HG03432 (cell line): ENCODE data around the gene MANBA.
A peak's percentile ranks its signal among the peaks of the same experiment; 100 is the strongest.

Experiments used
- ATAC-seq: cut with Tn5 transposase; IDR thresholded peaks from one replicate; pipeline ENCODE4 v1.9.1; 2021; ENCODE audit warnings: mild to moderate bottlenecking, moderate library complexity; ENCODE audit not compliant: unreplicated experiment

Gene MANBA

DNA sequence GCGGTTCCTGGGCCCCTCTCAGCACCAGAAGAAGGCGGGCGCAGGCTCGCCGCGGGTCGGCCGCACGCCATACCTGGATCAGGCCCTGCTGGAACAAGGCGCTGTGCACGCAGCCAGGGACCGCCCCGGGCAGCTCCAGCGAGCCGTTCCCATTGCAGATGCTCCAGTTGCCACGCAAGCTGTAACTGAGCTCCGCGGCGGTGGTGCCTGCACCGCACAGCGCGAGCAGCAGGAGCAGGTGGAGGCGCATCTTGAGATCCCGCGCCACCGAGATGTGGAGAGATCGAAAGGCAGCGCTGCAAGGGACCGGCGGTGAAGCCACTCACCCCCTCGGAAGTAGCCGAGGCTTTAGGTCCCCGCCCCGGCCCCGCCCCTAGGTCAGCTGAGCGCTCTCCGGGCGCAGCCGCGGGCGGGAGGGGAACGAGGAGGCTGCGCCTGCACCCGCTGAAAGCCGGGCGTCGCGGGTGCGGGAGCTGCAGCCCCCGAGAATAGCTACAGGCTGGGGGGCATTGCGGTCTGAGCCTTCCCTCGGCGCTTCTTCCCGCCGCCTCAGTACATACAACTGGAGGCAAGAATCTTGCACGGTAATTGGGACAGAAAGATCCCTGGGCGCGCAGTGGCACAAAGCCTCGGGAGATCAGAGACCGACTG, at the start of gene MANBA:
TSS of gene MANBA (minus strand) at position 324 of the 651 bp plus-strand sequence. CDS start at position 250, 74 bp downstream.
- ATAC-seq: peak; percentile 96

DNA sequence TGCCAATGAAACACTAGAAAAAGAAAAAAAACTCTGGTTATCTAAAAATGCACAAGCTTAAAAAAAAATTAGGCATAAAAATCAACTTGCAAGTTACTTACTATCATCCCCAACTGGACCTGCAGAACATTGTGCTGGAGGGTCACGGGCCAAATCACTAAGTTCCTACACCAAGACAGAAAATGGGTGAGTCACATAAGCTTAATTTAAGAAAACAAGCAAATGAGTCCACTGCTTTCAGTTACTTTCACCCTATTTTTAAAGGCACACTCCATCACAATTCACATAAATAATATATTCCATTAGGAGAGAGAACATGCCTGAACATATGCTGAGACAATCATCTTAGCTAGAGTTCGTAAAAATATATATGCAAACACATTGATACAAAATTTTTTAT, 48.9 kb upstream of the MANBA start:
- no peak for ATAC-seq

DNA sequence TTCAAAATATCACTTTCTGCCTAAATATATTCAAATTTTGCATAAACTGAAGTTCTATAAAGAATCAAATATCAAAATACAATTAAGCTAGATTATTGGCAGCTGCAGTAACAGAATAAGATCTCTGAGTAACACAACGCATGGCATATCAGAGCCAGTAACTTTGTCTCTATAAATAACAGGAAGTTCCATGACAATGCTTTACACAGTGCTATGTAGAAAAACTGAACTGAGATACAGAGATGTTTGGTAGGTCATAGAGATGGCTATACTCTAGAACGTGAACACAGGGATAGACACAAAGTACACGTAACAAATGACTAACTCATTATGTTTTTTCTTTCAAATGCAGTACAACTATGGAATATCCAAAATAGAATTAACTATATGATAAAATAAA, 48.4 kb upstream of the MANBA start:
- peak; percentile 55 for ATAC-seq

DNA sequence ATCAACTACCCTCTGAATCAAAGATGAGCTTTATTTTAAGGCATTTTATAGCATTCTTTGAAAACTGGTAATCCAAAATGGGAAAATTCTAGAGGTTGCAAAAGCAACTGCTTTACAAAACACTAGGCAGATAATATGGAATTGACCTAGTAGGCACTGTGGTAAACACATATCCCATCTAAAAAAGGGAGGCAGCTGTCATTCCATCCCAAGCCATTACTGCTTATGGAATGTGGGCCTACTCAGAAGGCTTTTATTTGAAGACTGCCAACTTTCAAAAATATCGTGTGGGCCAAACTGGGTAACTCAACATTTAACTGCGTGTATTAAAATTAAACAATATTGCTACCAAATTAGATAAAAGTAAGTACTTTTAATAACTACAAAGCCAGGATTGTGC, 47.2 kb upstream of the MANBA start:
- no peak for ATAC-seq

DNA sequence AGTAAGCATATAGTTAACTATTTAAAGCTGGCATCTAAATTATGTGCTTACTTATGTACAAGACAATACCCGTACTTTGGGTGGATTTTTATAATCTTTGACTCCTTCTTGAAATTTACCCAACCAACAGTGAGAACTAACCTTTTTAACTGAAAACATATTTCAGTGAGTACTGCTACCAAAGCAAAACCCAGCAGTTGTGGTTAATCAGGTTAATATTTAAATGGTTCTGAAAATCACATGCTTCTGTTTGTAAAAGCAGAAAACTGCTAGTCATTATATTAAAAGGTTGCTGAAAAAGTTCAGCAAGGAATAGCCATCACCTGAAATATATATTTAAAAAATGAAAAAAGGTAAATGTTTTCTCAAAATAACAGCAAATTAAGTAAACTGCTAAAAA, 46.6 kb upstream of the MANBA start:
- peak; percentile 48 for ATAC-seq

- no peak for ATAC-seq
Observed at GRCh38 chr4:102799816-102800215, 39.0 kb upstream of the MANBA start.

GRCh38 chr4:102794999-102795398, 34.2 kb upstream of the MANBA start:
- no peak for ATAC-seq

- ATAC-seq: no peak
Observed at GRCh38 chr4:102792361-102792936, 31.7 kb upstream of the MANBA start.

GRCh38 chr4:102791318-102791835, 30.6 kb upstream of the MANBA start:
- no peak for ATAC-seq

- ATAC-seq: no peak
Observed at GRCh38 chr4:102789317-102789717, 28.5 kb upstream of the MANBA start.

DNA sequence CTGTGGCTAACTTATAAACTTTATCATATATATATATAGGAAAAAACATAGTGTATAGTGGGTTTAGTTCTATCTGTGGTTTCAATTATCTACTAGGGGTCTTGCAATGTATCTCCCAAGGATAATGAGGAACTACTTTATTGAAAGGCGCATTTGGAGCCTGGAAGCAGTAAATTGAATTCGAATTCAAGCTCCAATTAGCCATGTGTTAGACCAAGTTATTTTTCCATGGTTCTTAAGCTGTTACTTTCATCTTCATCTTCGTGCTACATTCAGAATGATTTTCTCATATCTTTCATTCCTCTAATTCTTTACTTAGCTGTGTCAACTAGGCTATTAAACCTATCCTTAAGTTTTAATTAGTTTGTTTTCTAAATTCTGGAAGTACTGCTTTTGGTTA, 27.2 kb upstream of the MANBA start:
- ATAC-seq: no peak

GRCh38 chr4:102787096-102787881, 26.5 kb upstream of the MANBA start:
- no peak for ATAC-seq

DNA sequence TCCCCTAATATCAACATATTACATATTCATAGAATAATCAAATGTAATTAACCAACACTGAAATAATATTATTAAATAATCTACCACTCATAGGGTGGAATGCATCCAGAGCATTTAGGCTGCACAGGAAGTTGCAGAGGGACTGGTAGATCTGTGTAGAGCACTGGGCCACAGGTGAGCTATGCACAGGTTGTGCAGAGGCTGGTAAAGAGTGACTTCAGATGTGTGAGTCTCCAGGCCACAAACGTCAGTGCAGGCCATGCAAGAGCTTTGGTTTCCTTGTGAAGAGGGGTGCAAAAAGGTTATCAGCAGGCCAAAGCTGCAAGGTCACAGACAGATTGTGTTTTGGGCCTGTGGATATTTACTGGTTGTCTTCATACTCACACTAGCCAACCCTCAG, 25.5 kb upstream of the MANBA start:
- ATAC-seq: no peak

- ATAC-seq: no peak
Observed at GRCh38 chr4:102783006-102783405, 22.2 kb upstream of the MANBA start.

- no peak for ATAC-seq
Observed at GRCh38 chr4:102781570-102781969, 20.8 kb upstream of the MANBA start.

DNA sequence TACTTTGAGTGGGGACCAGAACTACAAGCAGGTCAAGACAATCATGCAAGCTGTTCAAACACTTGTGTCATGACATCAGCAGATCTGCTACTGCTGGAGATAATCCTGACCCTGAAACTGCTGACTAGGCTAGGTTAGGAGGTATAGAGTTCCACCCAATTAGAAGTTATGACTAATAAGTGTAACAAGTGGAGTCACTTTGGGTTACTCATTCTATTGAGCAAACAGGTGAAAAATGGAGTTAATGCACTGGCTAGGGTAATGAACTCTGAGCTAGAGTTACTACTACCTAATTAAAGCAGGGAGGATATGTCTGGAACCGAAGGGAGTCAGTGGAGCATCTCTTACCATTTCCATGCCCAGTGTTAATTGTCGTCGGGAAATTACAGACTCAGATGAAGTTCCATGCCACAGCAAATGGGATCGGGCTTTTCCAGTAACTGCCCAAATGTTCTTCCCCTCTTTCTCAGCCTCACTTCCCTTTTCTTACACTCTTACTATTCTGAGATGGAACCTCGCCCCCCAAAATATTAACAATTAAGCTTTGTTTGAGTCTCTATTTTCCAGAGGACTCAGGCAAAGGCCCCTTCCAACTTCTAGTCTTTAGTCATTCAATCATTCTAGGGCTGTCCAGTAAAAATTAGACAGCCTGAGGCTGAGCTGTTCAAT, 19.8 kb upstream of the MANBA start:
- peak; percentile 69 for ATAC-seq

DNA sequence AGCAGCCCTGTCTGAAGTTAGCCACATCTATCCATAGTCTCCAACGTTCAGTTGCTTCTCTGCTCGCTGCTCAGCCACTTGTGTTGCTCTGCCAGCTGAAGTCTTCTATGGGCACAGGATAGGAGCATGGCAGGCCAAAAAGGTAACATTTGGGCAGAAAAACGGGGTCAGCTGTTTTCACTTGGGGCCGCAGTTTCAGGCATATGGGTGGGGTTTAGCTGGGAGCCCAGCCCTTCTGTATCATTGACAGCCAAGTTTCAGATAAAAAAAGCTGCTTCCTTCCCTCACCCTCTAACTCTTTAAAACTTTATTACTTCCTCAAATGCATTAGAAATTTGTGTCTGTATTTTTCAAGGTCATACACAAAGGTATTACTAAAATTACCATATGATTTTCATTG, 18.4 kb upstream of the MANBA start:
- no peak for ATAC-seq

DNA sequence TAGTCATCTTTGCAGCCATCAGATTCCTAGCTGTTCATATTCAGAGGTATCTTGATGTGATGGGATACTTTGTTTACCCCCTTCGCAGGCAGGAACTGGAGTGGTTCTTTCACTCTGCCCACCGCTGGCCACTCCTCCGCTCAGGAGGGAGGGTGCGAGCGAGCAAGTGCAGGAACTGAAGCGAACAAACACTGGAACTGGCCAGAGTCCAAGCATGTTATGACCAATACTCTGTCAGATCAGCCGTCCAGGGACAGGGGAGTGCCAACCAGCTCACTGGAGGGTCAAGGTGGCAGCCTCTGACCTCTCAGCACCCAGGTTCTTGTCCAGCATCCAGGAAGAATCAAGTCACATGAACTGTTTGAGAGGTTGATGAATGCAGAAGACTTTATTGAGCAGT, 18.0 kb upstream of the MANBA start:
- no peak for ATAC-seq

DNA sequence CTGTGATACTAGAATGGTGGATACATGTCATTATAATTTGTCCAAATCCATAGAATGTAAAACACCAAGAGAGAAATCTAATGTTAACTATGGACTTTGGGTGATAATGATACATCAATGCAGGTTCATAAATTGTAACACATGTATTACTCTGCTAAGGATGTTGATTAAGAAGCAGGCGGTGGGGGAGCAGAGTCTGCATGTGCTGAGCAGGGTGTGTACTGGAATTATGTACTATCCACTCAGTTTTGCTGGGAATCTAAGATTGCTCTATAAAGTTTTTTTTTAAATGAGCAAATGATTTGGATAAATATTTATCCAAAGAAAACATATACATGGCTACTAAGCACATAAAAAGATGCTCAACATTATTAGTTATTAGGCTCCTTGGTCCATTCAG, 15.0 kb upstream of the MANBA start:
- ATAC-seq: no peak

DNA sequence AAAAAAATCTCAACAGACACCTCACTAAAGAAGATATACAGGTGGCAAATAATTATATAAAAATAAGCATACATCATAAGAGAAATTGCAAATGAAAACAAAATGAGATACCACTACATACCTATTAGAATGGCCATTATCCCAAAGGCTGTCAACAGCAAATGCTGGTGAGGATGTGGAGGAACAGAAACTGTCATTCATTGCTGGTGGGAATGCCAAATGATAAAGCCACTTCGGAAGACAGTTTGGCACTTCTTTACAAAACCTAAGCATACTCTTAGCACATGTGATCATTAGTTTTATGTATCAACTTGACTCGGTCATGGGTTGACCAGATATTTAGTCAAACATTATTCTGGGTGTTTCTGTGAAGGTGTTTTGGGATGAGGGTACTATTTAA, 13.5 kb upstream of the MANBA start:
- ATAC-seq: no peak

DNA sequence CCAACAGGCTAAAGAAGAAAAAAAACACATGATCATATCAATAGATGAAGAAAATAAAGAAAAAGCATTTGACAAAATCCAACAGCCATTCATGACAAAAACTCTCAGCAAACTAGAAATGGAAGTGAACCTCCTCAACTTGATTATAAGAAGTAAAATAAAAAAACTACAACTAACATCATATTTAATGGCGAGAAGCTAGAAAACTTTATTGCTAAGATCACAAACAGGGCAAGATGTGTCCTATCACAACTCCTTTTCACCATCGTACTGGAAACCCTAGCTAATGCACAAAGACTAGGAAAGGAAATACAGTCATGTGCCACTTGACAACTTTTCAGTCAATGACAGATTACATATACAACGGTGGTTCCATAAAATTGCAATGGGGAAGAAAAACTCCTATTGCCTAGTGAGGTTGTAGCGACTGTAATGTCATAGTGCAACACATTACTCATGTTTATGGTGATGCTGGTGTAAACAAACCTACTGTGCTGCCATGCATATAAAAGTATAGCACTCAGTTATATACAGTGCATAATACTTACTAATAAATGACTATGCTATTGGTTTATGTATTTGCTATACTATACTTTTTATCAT, 12.1 kb upstream of the MANBA start:
- ATAC-seq: no peak
